Activated CD8-positive, alpha-beta memory T cell treated with anti-CD3 and anti-CD28 coated beads for 24 hours (primary cell): Measurements from ENCODE around the gene HID1.
"Not testable (repeated sequence)": the region's sequence is repeated elsewhere in the genome, so short reads cannot be mapped to it uniquely, and the experiment has no call there.

Experiments
- DNase-seq: peaks from one replicate; pipeline ENCODE4 v3.0.0-alpha.2; 2020

HID1 gene, protein sequence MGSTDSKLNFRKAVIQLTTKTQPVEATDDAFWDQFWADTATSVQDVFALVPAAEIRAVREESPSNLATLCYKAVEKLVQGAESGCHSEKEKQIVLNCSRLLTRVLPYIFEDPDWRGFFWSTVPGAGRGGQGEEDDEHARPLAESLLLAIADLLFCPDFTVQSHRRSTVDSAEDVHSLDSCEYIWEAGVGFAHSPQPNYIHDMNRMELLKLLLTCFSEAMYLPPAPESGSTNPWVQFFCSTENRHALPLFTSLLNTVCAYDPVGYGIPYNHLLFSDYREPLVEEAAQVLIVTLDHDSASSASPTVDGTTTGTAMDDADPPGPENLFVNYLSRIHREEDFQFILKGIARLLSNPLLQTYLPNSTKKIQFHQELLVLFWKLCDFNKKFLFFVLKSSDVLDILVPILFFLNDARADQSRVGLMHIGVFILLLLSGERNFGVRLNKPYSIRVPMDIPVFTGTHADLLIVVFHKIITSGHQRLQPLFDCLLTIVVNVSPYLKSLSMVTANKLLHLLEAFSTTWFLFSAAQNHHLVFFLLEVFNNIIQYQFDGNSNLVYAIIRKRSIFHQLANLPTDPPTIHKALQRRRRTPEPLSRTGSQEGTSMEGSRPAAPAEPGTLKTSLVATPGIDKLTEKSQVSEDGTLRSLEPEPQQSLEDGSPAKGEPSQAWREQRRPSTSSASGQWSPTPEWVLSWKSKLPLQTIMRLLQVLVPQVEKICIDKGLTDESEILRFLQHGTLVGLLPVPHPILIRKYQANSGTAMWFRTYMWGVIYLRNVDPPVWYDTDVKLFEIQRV

DNA sequence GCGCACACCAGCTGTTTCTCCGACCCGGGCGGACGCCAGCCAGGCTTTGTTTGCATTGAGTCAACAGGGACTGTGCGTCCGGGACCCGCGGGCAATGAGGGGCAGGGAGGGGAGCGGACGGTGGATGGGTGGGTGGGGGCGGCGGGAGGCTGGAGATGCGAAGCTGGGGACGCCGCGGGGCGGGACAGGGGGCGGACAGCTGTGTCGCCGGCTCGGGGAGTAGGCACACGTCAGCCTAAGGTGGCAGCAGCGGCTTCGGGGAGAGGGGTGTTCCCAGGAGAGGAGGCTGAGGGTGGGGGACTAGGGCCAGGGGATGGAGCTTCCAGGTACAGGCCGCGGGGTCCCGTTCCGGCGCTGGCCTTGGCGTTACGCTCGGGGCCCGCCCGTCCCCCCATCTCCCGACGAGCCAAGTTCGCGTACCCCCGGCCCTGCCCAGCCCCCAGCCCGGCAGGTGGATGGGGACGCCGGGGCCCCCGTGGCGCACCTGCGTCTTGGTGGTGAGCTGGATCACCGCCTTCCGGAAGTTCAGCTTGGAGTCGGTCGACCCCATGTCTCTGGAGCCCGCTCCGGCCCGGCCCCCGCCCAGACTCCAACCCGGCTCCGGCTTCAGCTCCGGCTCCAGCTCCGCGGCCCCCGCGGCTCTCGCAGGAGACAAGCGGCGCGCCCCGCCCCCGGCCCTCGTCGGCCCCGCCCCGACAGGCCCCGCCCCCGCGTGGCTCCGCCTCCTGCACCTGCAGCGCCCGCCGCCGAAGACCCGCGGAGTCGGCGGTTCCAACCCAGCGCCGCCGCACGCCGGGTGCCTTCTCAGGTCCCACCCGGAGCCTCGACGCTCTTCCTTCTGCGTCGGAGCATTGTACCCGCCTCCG lies at the start of gene HID1:
Gene HID1 (minus strand): TSS at position 653 of the 866 bp plus-strand sequence. CDS start 103 bp downstream, at position 550.
- DNase-seq = peak; percentile 91

DNA sequence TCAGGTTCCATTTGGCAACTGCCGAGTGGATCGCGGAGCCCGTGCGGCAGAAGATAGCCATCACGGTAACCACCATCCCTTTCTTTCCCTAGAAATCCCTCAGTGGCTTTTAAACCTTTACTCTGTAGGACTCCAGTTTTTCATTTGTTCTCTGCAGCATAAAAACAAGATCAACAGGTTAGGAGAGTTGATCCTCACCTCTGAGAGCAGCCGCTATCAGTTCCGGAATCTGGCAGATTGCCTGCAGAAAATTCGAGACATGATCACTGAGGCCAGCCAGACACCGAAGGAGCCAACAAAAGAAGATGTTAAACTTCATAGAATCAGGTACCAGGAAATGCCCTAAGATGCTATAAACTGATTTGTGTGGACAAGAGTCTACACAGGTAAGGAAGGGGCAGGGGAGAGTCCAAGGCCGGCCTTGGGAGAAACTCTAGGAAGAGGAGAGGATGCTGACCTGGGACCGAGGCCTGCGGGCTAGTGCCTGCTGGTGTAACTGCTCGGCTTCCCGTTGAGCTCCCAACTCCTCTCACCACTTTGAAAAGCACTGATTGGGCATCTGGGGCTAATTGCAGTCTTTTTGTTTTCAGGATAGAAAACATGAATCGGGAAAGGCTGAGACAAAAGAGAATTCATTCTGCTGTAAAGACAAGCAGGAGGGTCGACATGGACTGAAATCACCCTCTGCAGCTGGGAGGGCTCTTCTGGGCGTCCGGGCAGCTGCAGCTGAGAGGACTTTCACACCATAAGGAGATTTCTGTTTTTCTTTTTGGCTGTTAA lies 48.0 kb upstream of the HID1 start:
- DNase-seq = no peak

DNA sequence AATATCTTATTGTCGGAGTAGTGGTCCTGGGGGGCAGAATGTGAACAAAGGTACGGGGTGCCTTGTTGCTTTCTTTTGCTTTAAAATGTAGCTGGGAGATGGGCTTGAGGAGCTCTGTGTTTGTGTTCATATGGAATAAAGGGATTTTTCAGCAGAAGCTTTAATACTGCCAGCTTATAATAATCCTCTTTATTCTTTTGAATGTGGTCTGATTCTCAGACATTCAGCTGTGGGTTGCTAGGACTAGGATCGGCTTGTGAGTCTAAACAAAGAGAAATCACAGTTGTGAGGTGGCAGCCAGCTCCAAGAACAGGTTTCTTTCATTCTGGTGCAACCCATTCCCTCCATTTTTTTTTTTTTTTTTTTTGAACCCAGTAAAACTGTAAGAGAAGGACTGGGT lies 47.2 kb upstream of the HID1 start:
- DNase-seq = no peak

DNA sequence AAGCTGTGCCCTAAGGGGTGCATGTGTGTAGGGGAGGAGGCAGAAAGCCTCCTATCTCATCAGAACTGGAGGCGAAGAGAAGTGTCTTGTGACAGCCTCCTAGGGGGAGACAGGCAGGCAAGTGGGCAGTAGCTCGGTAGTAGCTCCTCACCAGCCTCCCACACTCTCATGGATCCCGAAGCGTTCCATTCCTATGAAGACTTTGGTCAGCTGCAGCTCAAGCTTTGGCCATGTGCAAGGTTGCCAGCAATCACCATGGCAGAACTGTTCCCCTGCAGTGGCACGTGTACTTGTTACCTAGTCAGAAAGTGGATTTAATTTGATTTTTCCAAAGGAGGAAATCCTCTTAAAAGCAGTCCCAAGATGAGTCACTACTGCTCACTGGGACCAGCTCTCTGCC lies 46.6 kb upstream of the HID1 start:
- no peak for DNase-seq

DNA sequence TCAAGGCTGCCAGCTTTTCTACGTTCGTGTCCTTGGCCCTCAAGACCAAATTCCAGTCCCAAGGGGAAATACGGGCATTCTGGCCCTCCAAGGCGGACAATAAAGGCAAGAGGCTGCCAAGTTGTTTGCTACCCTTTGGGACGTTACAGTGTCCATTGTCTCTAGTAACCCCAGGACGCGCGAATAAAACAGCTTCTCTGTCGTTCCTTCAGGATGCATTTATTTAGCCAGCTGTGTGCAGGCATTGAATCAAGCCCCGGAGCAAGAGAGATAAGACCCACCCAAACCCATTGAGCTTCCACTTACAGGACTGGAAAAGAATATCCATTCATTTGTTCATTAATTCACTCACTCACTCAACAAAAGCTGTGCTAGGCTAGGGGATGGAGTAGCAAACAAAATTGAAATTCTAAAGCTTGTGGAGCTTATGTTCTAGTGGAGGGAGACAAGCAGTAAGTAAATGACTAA lies 40.6 kb upstream of the HID1 start:
- no peak for DNase-seq

DNA sequence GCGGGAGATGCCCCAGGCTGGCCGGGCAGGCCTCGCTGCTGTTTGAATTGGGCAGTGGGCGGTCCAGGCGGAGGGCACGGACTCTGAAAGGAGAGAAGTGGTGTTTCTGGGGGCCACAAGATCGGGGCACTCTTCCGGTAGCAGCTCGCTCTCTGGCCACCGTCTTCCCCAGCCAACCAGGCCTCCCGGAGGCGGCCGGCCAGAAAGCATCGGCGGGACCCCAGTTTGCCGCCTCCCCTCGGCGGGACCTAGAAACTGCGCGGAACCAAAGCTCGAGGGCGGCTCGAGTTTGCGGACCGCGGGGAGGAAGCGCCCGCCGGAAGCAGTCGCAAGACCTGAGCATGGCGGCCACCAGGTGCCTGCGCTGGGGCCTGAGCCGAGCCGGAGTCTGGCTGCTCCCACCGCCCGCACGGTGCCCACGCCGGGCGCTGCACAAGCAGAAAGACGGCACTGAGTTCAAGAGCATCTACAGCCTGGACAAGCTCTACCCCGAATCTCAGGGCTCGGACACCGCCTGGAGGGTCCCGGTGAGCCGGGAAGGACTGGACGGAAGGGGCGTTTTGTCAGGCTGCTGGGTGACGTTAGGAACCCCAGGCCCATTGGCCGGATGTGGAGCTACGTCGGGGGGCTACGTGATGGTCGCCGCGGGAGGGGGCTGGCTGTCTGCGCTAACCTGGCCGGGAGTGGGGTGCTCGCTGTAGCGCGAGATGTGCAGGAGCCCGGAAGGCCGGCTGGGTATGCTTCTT lies 40.0 kb upstream of the HID1 start, which contains the start of gene MRPL58:
Gene MRPL58 (plus strand): TSS at position 325 of the 746 bp plus-strand sequence. CDS start 17 bp downstream, at position 342.
- peak; percentile 93 for DNase-seq

DNA sequence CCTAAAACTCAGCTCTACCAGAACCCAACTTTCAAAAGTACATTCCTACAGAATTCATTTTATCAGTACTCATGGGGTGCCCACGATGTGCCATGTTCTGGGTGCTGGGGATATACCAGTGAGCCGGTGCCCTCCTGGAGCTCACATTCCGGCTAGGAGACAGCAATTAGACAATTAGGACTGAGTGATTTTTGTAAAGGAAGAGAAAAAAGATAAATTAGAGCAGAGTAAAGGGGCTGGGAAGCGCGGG lies 39.5 kb upstream of the HID1 start:
- DNase-seq = no peak

DNA sequence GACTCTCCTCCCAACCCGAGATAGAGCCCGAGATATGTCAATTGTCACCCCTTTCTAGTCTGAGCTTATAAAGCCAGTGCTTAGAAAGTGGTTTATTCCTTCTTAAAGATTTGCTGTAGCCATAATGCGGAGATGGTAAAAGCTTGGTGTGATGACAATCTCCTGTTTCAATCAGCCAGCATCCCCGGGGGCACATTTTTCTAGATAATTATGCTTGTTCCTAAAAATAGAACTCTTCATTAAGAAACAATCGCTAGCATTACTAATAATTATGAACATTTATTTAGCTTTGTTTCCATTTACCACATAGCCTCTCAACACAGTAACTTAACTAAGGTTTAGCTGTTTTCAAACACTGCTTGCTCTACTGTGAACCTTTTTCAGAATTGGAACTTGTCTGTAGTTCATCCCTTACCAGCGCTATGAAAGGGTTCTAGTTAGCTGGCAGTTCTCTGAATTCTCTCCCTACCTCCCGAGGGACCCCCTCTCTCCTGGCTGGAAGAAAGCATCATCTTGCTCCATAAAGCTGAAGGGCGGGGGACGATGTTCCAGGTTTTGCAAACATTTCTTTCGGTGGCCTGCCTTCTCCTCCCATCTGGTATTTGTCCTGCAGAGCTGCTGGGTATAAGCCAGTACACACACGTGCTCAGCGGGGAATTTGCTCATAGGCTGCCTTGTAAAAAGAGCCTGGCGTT lies 39.0 kb upstream of the HID1 start:
- DNase-seq = no peak

DNA sequence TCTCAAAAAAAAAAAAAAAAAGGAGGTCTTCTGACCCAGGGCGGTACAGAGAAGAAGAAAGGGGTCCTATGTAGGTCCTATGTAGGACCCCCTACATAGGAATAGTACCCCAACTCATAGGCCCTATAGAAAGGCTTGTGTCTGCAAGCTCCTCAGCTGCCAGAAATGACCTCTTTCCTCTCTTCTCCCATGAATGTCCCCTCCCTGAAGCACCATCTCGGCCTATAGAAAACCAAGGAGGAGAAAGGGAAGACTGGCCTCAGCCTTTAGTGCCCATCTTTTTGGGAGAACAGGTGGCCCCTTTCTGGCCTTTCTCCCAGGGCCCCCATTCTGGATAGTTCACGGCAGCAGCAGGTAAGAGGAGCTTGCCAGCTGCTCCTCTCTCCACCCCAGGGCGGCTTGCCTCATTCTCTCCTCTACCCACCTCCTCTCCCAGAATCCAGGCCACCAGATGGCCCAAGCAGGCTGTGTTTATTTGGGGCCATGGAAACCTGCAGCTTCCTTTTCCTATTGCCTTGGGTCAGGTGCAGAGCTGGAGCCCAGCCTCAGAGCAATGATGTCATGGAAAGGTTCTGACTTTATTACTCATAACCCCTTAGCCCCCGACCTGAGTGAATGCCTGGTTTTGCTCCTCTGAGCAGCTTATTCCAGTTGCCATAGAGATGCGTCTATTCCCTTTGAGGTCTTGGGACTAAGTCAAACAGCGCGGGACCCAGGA lies 38.3 kb upstream of the HID1 start:
- DNase-seq = no peak

DNA sequence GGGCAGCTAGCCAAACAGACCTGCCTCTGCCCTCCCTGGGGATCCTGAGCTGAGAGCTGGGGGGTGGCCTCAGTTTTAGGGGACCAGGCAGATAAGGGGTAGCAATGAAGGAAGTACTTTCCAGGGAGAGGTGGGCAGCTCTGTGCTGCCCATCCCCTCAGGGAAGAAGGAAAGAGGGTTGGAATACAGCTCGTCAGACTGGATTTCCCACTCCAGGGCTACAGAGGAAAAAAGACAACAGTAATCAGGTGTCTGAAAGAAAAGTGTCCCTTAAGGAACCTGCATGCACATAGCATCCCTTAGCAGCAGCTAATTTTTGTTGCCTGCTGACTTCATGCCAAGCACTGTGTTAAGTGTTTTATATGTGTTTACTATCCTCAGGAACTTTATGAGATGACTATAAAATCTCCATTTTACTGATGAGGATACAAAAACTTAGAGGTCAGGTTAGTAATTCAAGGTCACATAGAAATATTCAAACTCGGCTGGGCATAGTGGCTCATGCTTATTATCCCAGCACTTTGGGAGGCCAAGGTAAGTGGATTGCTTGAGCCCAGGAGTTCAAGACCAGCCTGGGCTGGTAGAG lies 36.7 kb upstream of the HID1 start:
- DNase-seq = no peak

DNA sequence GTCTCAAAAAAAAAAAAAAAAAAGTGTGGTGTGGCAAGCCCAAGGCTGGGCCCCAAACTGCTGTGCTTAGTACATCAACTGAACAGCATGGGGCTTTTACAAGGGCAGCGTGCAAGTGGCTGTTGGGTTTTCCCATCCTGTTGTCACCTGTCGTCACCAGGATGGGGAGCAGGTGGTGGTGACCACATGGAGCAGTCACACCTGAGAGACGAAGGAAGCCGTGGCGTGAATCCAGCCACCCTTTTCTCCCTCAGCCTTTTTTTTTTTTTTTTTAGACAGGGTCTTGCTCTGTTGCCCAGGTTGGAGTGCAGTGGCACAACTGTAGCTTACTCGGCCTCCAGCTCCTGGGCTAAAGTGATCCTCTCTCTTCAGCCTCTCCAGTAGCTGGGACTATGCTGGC lies 35.8 kb upstream of the HID1 start:
- DNase-seq = no peak

DNA sequence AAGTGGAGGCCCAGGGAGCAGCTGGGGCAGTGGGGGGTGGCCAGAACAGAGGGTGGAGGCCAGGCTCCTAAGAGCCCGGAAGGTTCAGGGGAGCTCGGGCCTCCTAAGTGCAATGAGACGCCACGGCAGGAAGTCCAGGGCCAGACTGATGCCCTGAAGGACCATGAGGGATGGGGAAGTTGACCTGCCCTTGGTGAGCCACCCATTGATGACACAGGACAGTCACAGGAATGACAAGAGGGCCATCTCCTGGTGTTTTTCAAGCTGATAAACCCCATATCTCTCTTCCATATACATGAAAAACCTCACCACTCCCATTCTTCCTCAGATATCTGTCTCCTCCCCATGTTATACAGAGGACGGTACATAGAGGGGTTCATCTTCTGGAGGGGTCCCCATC lies 34.1 kb upstream of the HID1 start:
- DNase-seq = no peak

DNA sequence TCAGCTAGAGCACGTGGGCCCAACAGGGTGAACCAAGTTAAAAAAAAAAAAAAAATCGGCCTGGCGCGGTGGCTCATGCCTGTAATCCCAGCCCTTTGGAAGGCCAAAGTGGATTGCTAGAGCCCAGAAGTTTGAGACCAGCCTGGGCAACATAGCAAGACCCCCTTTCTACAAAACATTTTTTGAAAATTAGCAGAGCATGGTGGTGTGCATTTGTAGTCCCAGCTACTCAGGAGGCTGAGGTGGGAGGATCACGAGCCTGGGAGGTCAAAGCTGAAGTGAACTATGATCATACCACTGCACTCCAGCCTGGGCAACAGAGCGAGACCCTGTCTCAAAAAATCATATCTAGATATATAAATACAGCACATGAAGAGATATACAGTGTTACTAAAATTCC lies 33.5 kb upstream of the HID1 start:
- not testable (repeated sequence) for DNase-seq

DNA sequence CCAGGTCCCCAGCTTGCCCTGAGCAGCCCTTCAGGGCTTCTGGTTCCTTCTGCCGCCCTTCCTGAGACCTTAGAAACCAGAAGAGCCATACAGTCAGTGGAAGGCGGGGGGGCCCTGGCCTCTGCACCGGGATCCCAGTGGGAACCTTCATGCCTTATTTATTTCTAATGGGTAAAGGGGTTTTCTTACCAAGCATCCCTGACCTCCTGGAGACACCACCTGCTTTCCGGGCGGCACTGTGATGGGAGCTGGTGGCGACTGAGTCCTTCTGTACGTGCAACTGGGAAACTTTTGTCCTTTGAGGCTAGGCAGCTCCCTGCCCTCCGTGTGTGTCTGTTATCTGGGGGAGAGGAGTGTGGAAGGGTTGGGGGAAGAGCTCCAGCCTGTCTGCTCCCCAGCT lies 32.7 kb upstream of the HID1 start:
- DNase-seq = no peak

DNA sequence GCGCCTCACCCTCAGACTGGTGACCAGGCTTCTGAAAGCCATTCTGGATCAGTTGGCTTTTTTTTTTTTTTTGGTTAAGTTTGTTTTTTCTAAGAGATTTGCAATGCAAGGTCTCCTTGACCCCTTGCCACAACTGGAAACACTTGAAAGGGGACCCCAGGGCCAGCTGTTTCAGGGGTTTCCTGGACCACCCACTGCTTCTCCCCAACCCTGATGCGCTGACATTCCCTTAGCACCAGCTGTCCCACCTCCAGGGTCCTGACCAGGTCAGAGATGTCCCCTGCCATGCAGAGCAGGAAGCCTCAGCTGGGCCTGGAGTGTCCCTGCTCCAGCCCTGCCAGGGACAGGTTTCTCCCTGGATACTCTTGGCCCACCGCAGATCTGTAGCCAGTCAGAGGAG lies 31.8 kb upstream of the HID1 start:
- no peak for DNase-seq

DNA sequence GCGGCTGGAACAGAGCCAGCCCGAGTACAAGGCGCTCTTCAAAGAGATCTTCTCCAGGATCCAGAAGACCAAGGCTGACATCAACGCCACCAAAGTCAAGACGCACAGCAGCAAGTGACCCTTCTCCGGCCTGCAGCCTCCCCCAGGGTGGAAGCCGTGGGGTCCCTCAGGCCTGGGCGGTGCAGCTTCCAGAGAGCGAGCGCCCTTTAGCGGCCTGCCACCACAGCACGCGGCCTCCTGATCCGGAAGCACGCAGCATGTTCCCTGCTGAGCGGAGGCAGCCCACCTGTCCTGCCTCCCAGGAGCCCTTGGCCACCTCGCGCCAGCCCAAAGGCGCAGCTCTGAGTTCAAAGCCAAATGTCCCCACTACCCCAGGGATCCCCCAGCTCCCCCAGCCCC lies 31.4 kb upstream of the HID1 start:
- DNase-seq = no peak

DNA sequence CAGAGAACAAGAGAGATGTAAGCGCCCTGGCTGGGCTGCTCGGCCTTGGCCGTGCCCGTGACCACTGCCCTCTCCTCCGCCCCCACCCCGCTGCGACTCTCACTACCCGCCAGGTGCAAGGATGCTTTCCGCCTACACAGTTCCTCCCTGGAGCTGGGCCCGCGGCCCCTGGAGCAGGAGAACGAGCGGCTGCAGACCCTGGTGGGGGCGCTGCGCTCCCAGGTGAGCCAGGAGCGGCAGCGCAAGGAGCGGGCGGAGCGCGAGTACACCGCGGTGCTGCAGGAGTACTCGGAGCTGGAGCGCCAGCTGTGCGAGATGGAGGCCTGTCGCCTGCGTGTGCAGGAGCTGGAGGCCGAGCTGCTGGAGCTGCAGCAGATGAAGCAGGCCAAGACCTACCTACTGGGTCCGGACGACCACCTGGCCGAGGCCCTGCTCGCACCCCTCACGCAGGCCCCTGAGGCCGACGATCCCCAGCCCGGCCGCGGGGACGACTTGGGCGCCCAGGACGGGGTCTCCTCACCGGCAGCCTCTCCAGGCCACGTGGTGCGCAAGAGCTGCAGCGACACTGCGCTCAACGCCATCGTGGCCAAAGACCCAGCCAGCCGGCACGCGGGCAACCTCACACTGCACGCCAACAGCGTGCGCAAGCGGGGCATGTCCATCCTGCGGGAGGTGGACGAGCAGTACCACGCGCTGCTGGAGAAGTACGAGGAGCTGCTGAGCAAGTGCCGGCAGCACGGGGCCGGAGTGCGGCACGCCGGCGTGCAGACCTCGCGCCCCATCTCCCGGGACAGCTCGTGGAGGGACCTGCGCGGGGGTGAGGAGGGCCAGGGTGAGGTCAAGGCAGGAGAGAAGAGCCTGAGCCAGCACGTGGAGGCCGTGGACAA lies 30.8 kb upstream of the HID1 start:
- DNase-seq = no peak

DNA sequence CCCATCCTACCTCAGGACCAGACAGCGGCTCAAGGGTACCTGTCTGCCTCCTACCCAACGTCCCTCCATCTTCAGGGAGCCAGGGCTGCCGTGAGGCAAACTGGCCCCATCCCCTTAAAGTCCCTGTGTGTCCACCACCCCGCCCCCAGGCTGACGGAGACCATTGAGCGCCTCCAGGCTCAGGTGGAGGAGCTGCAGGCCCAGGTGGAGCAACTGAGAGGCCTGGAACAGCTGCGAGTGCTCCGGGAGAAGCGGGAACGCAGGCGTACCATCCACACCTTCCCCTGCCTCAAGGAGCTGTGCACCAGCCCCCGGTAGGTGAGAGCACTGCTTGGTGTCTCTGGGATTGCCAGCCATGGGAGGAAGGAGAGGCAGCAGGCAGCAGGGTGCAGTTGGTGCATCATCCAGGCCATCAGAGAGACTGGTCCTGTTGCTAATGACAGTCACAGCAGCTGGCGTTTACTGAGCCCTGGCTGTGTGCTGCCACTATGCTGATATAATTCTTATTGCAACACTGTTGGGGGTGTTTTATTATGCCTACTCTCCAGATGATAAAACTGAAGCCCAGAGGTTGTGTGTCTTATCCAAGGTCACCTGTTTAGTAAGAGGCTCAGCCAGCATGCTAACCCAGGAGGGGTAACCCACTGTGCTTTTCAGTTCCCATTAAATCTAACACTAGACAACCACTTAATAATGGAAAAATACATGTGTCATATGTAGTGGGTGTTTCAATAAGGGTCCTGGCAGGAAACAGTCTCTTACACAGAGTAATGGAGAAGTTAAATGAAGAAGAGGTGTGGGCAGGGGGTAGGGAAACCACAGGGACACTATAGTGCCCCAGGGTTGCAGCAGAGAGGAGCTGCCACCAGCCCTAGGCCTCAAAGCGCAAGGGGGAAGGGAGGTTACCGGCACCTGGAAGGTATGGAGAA lies 29.6 kb upstream of the HID1 start:
- DNase-seq = no peak
